GM23338 (cell line): Measurements from ENCODE around the gene KCNK4.

ENCODE experiments used
- EZH2 ChIP-seq: fragments of 200-600 bp; sonication (generic); IDR thresholded peaks from one replicate; pipeline ENCODE4 v1.8.0; 2017; ENCODE audit warnings: antibody characterized with exemption, mild to moderate bottlenecking, low read depth; ENCODE audit not compliant: unreplicated experiment
- EZH2phosphoT487 ChIP-seq: fragments of 200-600 bp; sonication (generic); IDR thresholded peaks from one replicate; pipeline ENCODE4 v1.8.1; 2018; ENCODE audit warnings: antibody characterized with exemption; ENCODE audit not compliant: unreplicated experiment
- JUNB ChIP-seq: IDR thresholded peaks from one replicate; pipeline ENCODE4 v1.6.1; 2016; ENCODE audit warnings: antibody characterized with exemption; ENCODE audit not compliant: unreplicated experiment
- TF ChIP-seq, protein P1 (sequence below), 2 experiments: fragments of 200-600 bp in 1 of 2; sonication (generic) in 1 of 2; conservative IDR thresholded peaks; 2 replicates each; pipeline versions ENCODE4 v1.5.1 to v1.6.1; 2016 to 2017; ENCODE audit warnings: antibody characterized with exemption in 2 of 2, low read depth in 2 of 2, mild to moderate bottlenecking in 2 of 2, moderate library complexity in 1 of 2

DNA sequence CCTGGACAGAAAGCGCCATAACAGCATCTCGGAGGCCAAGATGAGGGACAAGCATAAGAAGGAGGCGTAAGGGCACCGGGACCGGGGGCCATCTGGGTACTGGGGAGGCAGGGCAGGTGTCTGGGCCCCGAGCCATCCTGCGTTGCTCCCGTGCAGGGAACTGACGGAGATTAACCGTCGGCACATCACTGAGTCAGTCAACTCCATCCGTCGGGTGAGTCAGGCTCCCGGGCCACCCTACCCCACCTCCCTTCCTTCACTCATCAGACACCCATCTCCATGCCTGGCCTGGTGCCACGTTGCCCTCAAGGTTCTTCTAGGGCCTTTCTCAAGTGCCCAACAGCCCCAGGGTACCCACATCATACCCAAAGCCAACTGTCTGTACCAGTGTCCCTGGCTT lies 24.8 kb upstream of the KCNK4 start:
- no peak for TF ChIP-seq EZH2phosphoT487
- no peak for TF ChIP-seq EZH2
- TF ChIP-seq, protein P1, sequence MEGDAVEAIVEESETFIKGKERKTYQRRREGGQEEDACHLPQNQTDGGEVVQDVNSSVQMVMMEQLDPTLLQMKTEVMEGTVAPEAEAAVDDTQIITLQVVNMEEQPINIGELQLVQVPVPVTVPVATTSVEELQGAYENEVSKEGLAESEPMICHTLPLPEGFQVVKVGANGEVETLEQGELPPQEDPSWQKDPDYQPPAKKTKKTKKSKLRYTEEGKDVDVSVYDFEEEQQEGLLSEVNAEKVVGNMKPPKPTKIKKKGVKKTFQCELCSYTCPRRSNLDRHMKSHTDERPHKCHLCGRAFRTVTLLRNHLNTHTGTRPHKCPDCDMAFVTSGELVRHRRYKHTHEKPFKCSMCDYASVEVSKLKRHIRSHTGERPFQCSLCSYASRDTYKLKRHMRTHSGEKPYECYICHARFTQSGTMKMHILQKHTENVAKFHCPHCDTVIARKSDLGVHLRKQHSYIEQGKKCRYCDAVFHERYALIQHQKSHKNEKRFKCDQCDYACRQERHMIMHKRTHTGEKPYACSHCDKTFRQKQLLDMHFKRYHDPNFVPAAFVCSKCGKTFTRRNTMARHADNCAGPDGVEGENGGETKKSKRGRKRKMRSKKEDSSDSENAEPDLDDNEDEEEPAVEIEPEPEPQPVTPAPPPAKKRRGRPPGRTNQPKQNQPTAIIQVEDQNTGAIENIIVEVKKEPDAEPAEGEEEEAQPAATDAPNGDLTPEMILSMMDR (conservative IDR thresholded peaks at IDR 0.05; ENCODE audit: low read depth in 2 of 2), result no peak
- no peak for TF ChIP-seq JUNB
